Brain microvascular endothelial cell (primary cell): ENCODE measurements around the gene MGMT.
A peak's percentile ranks its signal among the peaks of the same experiment; 100 is the strongest.

Experiments
- DNase-seq: peaks from one replicate; pipeline ENCODE4 v3.0.0-alpha.2; 2020
- H3K27ac ChIP-seq: fragments of 250-450 bp; sonication (Bioruptor Pico); 2 replicates; pipeline ENCODE4 v1.5.1; 2020; ENCODE audit warnings: mild to moderate bottlenecking, moderate library complexity
- H3K27me3 ChIP-seq: fragments of 250-450 bp; sonication (Bioruptor Pico); replicated peaks from 2 replicates; pipeline ENCODE4 v1.5.1; 2020; ENCODE audit warnings: mild to moderate bottlenecking
- H3K36me3 ChIP-seq: fragments of 250-450 bp; sonication (Bioruptor Pico); replicated peaks from 2 replicates; pipeline ENCODE4 v1.5.1; 2020; ENCODE audit warnings: mild to moderate bottlenecking
- H3K4me3 ChIP-seq: 2 replicates; pipeline ENCODE4 v1.5.1; 2011; ENCODE audit warnings: low read depth, mild to moderate bottlenecking, control low read depth, low read length, moderate library complexity
- CTCF ChIP-seq: IDR thresholded peaks from 2 replicates; pipeline ENCODE4 v1.5.1; 2011; ENCODE audit warnings: low read depth, mild to moderate bottlenecking, moderate library complexity, low read length, control low read depth, inconsistent platforms; ENCODE audit errors: missing control alignments
- in situ Hi-C: cut with HindIII; loops from 2 replicates; pipeline ENCODE4 v1.10.0; 2017; ENCODE audit warnings: low sequenced_read_pairs, low pct_ligation_motif_present

The MGMT gene

GRCh38 chr10:129531195-129531968 is 64.3 kb downstream of the MGMT start:
- H3K4me3 ChIP-seq, result no peak overlapping the region
- TF ChIP-seq CTCF, result no peak
- no peak overlapping the region for H3K27ac ChIP-seq
- no peaks in the 10 kb centered on the region for H3K36me3 ChIP-seq
- peak; percentile 27 for DNase-seq
- H3K27me3 ChIP-seq, result no peaks in the 10 kb centered on the region
- in situ Hi-C loops, result no loop called here

- Histone ChIP-seq H3K27me3 (no peaks in the 10 kb centered on the region), H3K36me3 (no peaks in the 10 kb centered on the region), H3K4me3 (no peak overlapping the region), H3K27ac (no peak overlapping the region)
- in situ Hi-C loops, result no loop called here
- peak; percentile 43 for DNase-seq
- no peak for TF ChIP-seq CTCF
Observed at GRCh38 chr10:129531969-129532660, 65.1 kb downstream of the MGMT start.

- no peaks in the 10 kb centered on the region for H3K27me3 ChIP-seq
- no peak overlapping the region for H3K4me3 ChIP-seq
- in situ Hi-C loops, result no loop called here
- no peaks in the 10 kb centered on the region for H3K36me3 ChIP-seq
- no peak overlapping the region for H3K27ac ChIP-seq
- no peak for DNase-seq
- no peak for TF ChIP-seq CTCF
Observed at GRCh38 chr10:129532838-129533237, 65.8 kb downstream of the MGMT start.

- TF ChIP-seq CTCF, result no peak
- in situ Hi-C loops, result no loop called here
- no peaks in the 10 kb centered on the region for H3K27me3 ChIP-seq
- H3K27ac ChIP-seq, result no peak overlapping the region
- DNase-seq, result no peak
- H3K4me3 ChIP-seq, result no peak overlapping the region
- H3K36me3 ChIP-seq, result no peaks in the 10 kb centered on the region
Observed at GRCh38 chr10:129533281-129533680, 66.2 kb downstream of the MGMT start.

GRCh38 chr10:129534826-129535225 is 67.8 kb downstream of the MGMT start:
- no peak for TF ChIP-seq CTCF
- in situ Hi-C loops, result no loop called here

More at GRCh38 chr10:129534826-129535225, 67.8 kb downstream of the MGMT start:
- DNase-seq, result no peak
- Histone ChIP-seq H3K36me3 (no peaks in the 10 kb centered on the region), H3K4me3 (no peak overlapping the region), H3K27ac (no peak overlapping the region), H3K27me3 (no peaks in the 10 kb centered on the region)
